ENCODE data around the gene DNAH2.

Gene DNAH2

GRCh38 chr17:7845359-7846062 is 128.0 kb downstream of the DNAH2 start:
- DNase-seq (ENCODE audit: low read depth): no peak
- TF ChIP-seq CTCF (IDR thresholded peaks at IDR 0.05; ENCODE audit: low read length, missing control alignments): no peak
- peak overlapping the region; percentile 81 for H3K4me3 ChIP-seq (replicated peaks; ENCODE audit: low read depth, low read length)

GRCh38 chr17:7846063-7846735 is 128.7 kb downstream of the DNAH2 start:
- no peak overlapping the region for H3K4me3 ChIP-seq (replicated peaks; ENCODE audit: low read depth, low read length)
- TF ChIP-seq CTCF (IDR thresholded peaks at IDR 0.05; ENCODE audit: low read length, missing control alignments): no peak
- no peak for DNase-seq (ENCODE audit: low read depth)

- DNase-seq (ENCODE audit: low read depth): no peak
- H3K4me3 ChIP-seq (replicated peaks; ENCODE audit: low read depth, low read length): no peak overlapping the region
- no peak for TF ChIP-seq CTCF (IDR thresholded peaks at IDR 0.05; ENCODE audit: low read length, missing control alignments)
Measured at GRCh38 chr17:7846765-7847661, 129.5 kb downstream of the DNAH2 start.

GRCh38 chr17:7848131-7848579 is 130.6 kb downstream of the DNAH2 start:
- H3K4me3 ChIP-seq (replicated peaks; ENCODE audit: low read depth, low read length): no peak overlapping the region
- TF ChIP-seq CTCF (IDR thresholded peaks at IDR 0.05; ENCODE audit: low read length, missing control alignments): no peak
- no peak for DNase-seq (ENCODE audit: low read depth)

GRCh38 chr17:7848739-7849129 is 131.2 kb downstream of the DNAH2 start:
- DNase-seq (ENCODE audit: low read depth): no peak
- H3K4me3 ChIP-seq (replicated peaks; ENCODE audit: low read depth, low read length): no peak overlapping the region
- TF ChIP-seq CTCF (IDR thresholded peaks at IDR 0.05; ENCODE audit: low read length, missing control alignments): no peak

- no peak for TF ChIP-seq CTCF (IDR thresholded peaks at IDR 0.05; ENCODE audit: low read length, missing control alignments)
- no peak for DNase-seq (ENCODE audit: low read depth)
- H3K4me3 ChIP-seq (replicated peaks; ENCODE audit: low read depth, low read length): no peak overlapping the region
Measured at GRCh38 chr17:7849130-7849750, 131.7 kb downstream of the DNAH2 start.
